Mammary epithelial cell (primary cell): ENCODE results near the gene EEF1A2.

Source experiments
- EZH2 ChIP-seq: IDR thresholded peaks from 2 replicates; pipeline ENCODE4 v1.6.1; 2012; ENCODE audit warnings: low read length, inconsistent platforms, borderline replicate concordance
- TF ChIP-seq, protein P1 (sequence below), 2 donors: IDR thresholded peaks in 1 of 2; conservative IDR thresholded peaks in 1 of 2; 2 replicates each; pipeline ENCODE4 v1.5.1; 2011 to 2012; ENCODE audit warnings: inconsistent platforms in 2 of 2, low read length in 2 of 2, mild to moderate bottlenecking in 2 of 2, control low read depth in 1 of 2, low read depth in 1 of 2; ENCODE audit not compliant: insufficient read depth in 1 of 2; ENCODE audit errors: extremely low read depth in 1 of 2

DNA sequence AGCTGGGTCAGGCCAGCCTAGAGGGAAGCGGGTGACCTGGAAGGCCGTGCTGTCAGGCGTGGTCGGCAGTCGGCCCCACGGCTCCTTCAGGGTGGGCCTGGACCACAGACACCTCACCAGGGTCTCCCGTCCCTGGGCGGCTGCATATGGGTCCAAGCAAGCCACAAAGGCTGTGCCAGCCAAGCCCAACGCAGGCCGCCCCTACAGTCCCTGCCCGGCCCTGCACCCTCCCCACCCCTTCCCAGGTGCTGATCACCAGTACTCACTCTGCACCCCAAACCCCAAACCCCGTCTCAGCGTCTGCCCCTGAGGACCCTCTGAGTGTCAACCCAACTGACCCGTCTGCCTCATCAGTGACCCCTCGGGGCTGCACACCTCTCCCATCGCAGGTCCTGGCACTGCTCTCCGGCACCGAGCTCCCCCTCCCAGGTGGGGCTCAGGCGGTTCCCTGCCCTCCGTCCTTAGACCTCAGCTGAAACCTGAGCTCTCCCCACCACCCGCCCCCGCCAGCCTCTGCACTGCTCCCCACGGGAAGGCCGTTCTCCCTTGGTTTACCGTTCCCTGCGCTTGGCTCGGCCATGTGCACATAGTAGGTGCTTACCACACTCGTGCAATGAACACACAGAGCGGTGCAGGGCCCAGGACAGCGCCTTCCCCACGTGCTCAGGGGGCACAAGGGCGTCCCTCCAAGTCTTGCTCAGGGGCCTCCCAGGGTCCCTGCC lies 20.2 kb upstream of the EEF1A2 start:
- TF ChIP-seq, protein P1, sequence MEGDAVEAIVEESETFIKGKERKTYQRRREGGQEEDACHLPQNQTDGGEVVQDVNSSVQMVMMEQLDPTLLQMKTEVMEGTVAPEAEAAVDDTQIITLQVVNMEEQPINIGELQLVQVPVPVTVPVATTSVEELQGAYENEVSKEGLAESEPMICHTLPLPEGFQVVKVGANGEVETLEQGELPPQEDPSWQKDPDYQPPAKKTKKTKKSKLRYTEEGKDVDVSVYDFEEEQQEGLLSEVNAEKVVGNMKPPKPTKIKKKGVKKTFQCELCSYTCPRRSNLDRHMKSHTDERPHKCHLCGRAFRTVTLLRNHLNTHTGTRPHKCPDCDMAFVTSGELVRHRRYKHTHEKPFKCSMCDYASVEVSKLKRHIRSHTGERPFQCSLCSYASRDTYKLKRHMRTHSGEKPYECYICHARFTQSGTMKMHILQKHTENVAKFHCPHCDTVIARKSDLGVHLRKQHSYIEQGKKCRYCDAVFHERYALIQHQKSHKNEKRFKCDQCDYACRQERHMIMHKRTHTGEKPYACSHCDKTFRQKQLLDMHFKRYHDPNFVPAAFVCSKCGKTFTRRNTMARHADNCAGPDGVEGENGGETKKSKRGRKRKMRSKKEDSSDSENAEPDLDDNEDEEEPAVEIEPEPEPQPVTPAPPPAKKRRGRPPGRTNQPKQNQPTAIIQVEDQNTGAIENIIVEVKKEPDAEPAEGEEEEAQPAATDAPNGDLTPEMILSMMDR (conservative IDR thresholded peaks at IDR 0.05 in 1 of 2, IDR thresholded peaks at IDR 0.05 in 1 of 2; ENCODE audit: extremely low read depth in 1 of 2, insufficient read depth in 1 of 2, low read depth in 1 of 2, low read length in 2 of 2) = no peak
- TF ChIP-seq EZH2 = no peak
